HepG2 (cell line): ENCODE data around the gene LAMTOR2. TPM values are rescaled to one million over a fixed set of nuclear protein-coding genes. Genes with fewer than 3 reads are reported as not detected.

ENCODE experiments used
- ATAC-seq: fragments of 200-7000 bp; cut with Tn5 transposase; 3 replicates; pipeline ENCODE4 v1.9.1; 2020; ENCODE audit warnings: mild to moderate bottlenecking, moderate library complexity
- BruUV-seq: library from RNA; stranded (reverse); fragments of 400-500 nt; replicated peaks from 2 replicates; lab custom pipeline; 2021; lab: Mats Ljungman, UMichigan
- CTCF ChIA-PET: fragments of 300-600 bp; formaldehyde crosslinking; extraction: SDS; loops from one replicate; lab custom pipeline; 2021; ENCODE audit warnings: low total read pairs, inconsistent platforms, low intra/inter-chr PET ratio; lab: Yijun Ruan, JAX
- POLR2A ChIA-PET: fragments of 350-600 bp; sonication (Branson Sonifier 250); formaldehyde crosslinking; loops from one replicate; lab custom pipeline; 2020; ENCODE audit warnings: antibody characterized with exemption, inconsistent platforms; lab: Yijun Ruan, JAX
- DNase-seq: peaks from one replicate; pipeline ENCODE4 v3.0.0-alpha.2; 2015; ENCODE audit warnings: low spot score
- FAIRE-seq: peaks from 3 replicates; lab custom pipeline; 2011; peaks lifted over from hg19 to GRCh38; lab: Jason Lieb, UNC
- H2AFZ ChIP-seq: one replicate; pipeline ENCODE4 v1.6.1; 2011; ENCODE audit warnings: low read length, inconsistent platforms
- H3K27ac ChIP-seq: fragments of 300-600 bp; 3 replicates; pipeline ENCODE4 v1.8.0; 2011; ENCODE audit warnings: mixed run types, mild to moderate bottlenecking, mixed read lengths, low read length, inconsistent platforms; ENCODE audit not compliant: insufficient read depth; ENCODE audit errors: extremely low read length
- H3K27me3 ChIP-seq, 2 experiments: fragments of 200-600 bp in 1 of 2; 2 replicates in 1 of 2; 3 replicates in 1 of 2; pipeline versions ENCODE4 v1.6.0 to v1.8.0; 2011; ENCODE audit warnings: low read length in 2 of 2, mild to moderate bottlenecking in 2 of 2, moderate library complexity in 2 of 2, inconsistent platforms in 1 of 2; ENCODE audit not compliant: insufficient read depth in 2 of 2, control insufficient read depth in 1 of 2
- H3K36me3 ChIP-seq, 2 experiments: fragments of 200-600 bp in 1 of 2; replicated peaks in 1 of 2; 2 replicates in 1 of 2; 3 replicates in 1 of 2; pipeline versions ENCODE4 v1.5.1 to v1.8.0; 2011; ENCODE audit warnings: low read length in 2 of 2, inconsistent platforms in 1 of 2; ENCODE audit not compliant: insufficient read depth in 2 of 2, control insufficient read depth in 1 of 2
- H3K4me1 ChIP-seq: 2 replicates; pipeline ENCODE4 v1.5.1; 2012; ENCODE audit warnings: low read length, inconsistent platforms; ENCODE audit not compliant: insufficient read depth
- H3K4me2 ChIP-seq: 2 replicates; pipeline ENCODE4 v1.6.0; 2011; ENCODE audit warnings: low read depth, low read length, inconsistent platforms
- H3K4me3 ChIP-seq, 3 experiments: fragments of 200-600 bp in 1 of 3; sonication (generic), shearing (Covaris generic) in 1 of 3; replicated peaks in 1 of 3; 2 replicates each; pipeline ENCODE4 v1.5.1; 2011 to 2016; ENCODE audit warnings: low read length in 3 of 3, inconsistent platforms in 2 of 3, low read depth in 2 of 3, mild to moderate bottlenecking in 2 of 3, control low read depth in 1 of 3, mixed read lengths in 1 of 3; ENCODE audit not compliant: insufficient read depth in 1 of 3
- H3K79me2 ChIP-seq: one replicate; pipeline ENCODE4 v1.6.1; 2011; ENCODE audit warnings: low read length, inconsistent platforms; ENCODE audit not compliant: insufficient read depth
- H3K9ac ChIP-seq: 2 replicates; pipeline ENCODE4 v1.6.0; 2011; ENCODE audit warnings: mild to moderate bottlenecking, low read depth, low read length, inconsistent platforms; ENCODE audit not compliant: insufficient read depth
- H3K9me3 ChIP-seq: 2 replicates; pipeline ENCODE4 v1.5.1; 2012; ENCODE audit warnings: mild to moderate bottlenecking, low read length
- H4K20me1 ChIP-seq: 2 replicates; pipeline ENCODE4 v1.6.0; 2011; ENCODE audit warnings: inconsistent platforms, mild to moderate bottlenecking, low read length, moderate library complexity; ENCODE audit not compliant: insufficient read depth
- ARNTL ChIP-seq: sonication (generic); formaldehyde crosslinking; IDR thresholded peaks from 2 replicates; pipeline ENCODE4 v1.4.0; 2020; ENCODE audit warnings: mild to moderate bottlenecking, missing genetic modification reagents
- CBX1 ChIP-seq: IDR thresholded peaks from one replicate; pipeline ENCODE4 v1.6.1; 2016; ENCODE audit warnings: antibody characterized with exemption, low read depth
- HOXD1 ChIP-seq: sonication (generic); formaldehyde crosslinking; IDR thresholded peaks from 2 replicates; pipeline ENCODE4 v1.5.0; 2020; ENCODE audit warnings: missing genetic modification reagents
- NCOA2 ChIP-seq: sonication (generic); formaldehyde crosslinking; IDR thresholded peaks from 2 replicates; pipeline ENCODE4 v1.8.0; 2022; ENCODE audit warnings: inconsistent platforms
- SMAD1 ChIP-seq: sonication (generic); formaldehyde crosslinking; IDR thresholded peaks from 2 replicates; pipeline ENCODE4 v1.4.0; 2020; ENCODE audit warnings: missing genetic modification reagents, low read depth, mild to moderate bottlenecking, borderline replicate concordance
- ZNF10 ChIP-seq: sonication (generic); formaldehyde crosslinking; IDR thresholded peaks from 2 replicates; pipeline ENCODE4 v1.4.0; 2020; ENCODE audit warnings: mild to moderate bottlenecking, low read depth, missing genetic modification reagents, borderline replicate concordance
- ZNF136 ChIP-seq: sonication (generic); formaldehyde crosslinking; IDR thresholded peaks from 2 replicates; pipeline ENCODE4 v1.8.1; 2022; ENCODE audit warnings: low read depth, mild to moderate bottlenecking, moderate library complexity, missing genetic modification reagents
- ZNF616 ChIP-seq: sonication (generic); formaldehyde crosslinking; IDR thresholded peaks from 2 replicates; pipeline ENCODE4 v1.5.0; 2020; ENCODE audit warnings: low read depth, mild to moderate bottlenecking, missing genetic modification reagents
- ZNF746 ChIP-seq: sonication (generic); formaldehyde crosslinking; IDR thresholded peaks from 2 replicates; pipeline ENCODE4 v1.8.0; 2022; ENCODE audit warnings: mild to moderate bottlenecking, missing genetic modification reagents
- WGBS: methylation state at CpG from one replicate; pipeline ENCODE4 v1.1.6; 2017; ENCODE audit warnings: low lambda C conversion rate; 5-methylcytosine and 5-hydroxymethylcytosine counted together
- in situ Hi-C: cut with HindIII; loops from 2 replicates; pipeline ENCODE4 v1.10.0; 2017; ENCODE audit warnings: low pct_unique_long_range_greater_than_20kb; ENCODE audit not compliant: extremely low pct_ligation_motif_present
- intact Hi-C: fragments of 100-400 bp; cut with micrococcal nuclease; formaldehyde crosslinking; loops from one replicate; pipeline ENCODE4 v1.10.0; 2022; ENCODE audit not compliant: unreplicated experiment
- polyA plus RNA-seq, 8 experiments: library from polyadenylated mRNA; depleted of rRNA in 3 of 8; stranded (reverse) in 7 of 8; unstranded in 1 of 8; fragments of >200 nt; fragmentation: Illumina TruSeq in 4 of 8; extraction: Trizol in 4 of 8; gene quantifications; 2 replicates each; pipeline versions ENCODE4 v1.2.1 to v1.2.3, GENCODE V29; 2011 to 2016; ENCODE audit warnings: low read depth in 4 of 8, missing spikeins in 1 of 8, mixed read lengths in 1 of 8; ENCODE audit not compliant: insufficient read depth in 1 of 8
- total RNA-seq, 5 experiments: library from RNA; depleted of rRNA; stranded (reverse); fragments of >200 nt; fragmentation: Illumina TruSeq; extraction: Trizol; gene quantifications; 2 replicates each; pipeline ENCODE4 v1.2.3, GENCODE V29; 2016; ENCODE audit warnings: low read depth in 1 of 5
- TF ChIP-seq, protein P1 (sequence below): sonication (generic); formaldehyde crosslinking; IDR thresholded peaks from 2 replicates; pipeline ENCODE4 v1.5.0; 2020; ENCODE audit warnings: missing genetic modification reagents, mild to moderate bottlenecking, borderline replicate concordance
- TF ChIP-seq, protein P2 (sequence below): sonication (generic); formaldehyde crosslinking; IDR thresholded peaks from 2 replicates; pipeline ENCODE4 v1.8.0; 2022; ENCODE audit warnings: mild to moderate bottlenecking, missing genetic modification reagents
- TF ChIP-seq, protein P3 (sequence below): sonication (generic); formaldehyde crosslinking; IDR thresholded peaks from 2 replicates; pipeline ENCODE4 v1.4.0; 2020; ENCODE audit warnings: mild to moderate bottlenecking, low read depth, missing genetic modification reagents

Gene LAMTOR2
- total and polyA plus RNA-seq, 2 of the 13 experiments (the other 11 are each of a cell fraction or from before 2014, with no cell fraction given) = 36.5 to 66.4 TPM

DNA sequence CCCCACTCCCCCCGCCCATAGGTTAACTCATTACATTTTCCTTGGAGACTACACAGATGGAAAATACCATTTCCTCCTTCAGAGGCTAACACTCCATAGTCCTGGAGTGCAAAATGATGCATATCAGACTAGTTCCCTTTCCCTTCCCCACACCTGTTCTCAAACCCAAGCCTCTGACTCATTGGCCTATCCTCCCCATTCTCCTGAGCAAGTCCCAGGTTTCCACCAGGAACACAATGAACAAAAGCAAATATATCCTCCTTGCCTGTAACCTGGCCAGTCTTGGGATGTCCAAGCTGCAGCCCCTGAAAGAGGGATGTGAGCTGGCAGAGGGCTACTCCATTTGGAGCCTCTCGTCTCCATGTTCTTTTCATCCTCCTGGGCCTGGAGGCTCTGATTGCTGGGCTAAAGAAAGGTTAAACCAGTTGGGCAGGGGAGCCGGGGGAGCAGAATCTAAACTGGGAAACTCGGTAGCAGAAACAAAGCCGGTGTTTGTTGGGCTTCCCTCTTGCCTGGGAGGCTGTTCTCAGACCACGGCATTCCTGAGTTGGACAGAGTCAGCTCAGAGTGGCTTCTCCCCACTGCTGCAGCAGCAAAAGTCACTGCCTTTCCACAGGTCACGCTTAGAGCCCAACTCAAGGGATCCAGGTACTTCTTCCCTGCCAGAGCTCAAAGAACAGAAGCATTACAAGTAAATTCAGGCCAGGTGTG, 47.8 kb upstream of the LAMTOR2 start:
- no peak for FAIRE-seq
- 50% methylated on average over 6 of the region's 7 CpGs for WGBS
- Histone ChIP-seq H2AFZ (no peak overlapping the region), H3K9me3 (no peaks in the 10 kb centered on the region), H3K36me3 (peaks cover 11 to 21% of the 10 kb centered on the region in 2 experiments), H3K27ac (peak overlapping the region; percentile 33), H3K4me2 (0 out of 2 replicates have a peak overlapping the region, but pooled peaks have one; percentile 15), H4K20me1 (no peaks in the 10 kb centered on the region), H3K4me3 (no peak overlapping the region), H3K4me1 (peaks cover 59% of the 10 kb centered on the region), H3K27me3 (no peaks in the 10 kb centered on the region), H3K79me2 (no peaks in the 10 kb centered on the region), H3K9ac (no peak overlapping the region)
- intact Hi-C loops (loop anchor here (10.0 kb wide), 1 partner anchor 58 kb away; the partner anchor contains the start of gene RAB25), in situ Hi-C loops (no loop called here)
- DNase-seq = no peak
- ATAC-seq = peak; percentile 12; the same call in 2 of the 3 replicates
- CTCF ChIA-PET = no interaction called here
- no TSS peak for BruUV-seq
- POLR2A ChIA-PET = no interaction called here
- TF ChIP-seq, protein P1, sequence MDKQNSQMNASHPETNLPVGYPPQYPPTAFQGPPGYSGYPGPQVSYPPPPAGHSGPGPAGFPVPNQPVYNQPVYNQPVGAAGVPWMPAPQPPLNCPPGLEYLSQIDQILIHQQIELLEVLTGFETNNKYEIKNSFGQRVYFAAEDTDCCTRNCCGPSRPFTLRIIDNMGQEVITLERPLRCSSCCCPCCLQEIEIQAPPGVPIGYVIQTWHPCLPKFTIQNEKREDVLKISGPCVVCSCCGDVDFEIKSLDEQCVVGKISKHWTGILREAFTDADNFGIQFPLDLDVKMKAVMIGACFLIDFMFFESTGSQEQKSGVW (CRISPR knock-in tag) = no peak
- TF ChIP-seq ZNF10 (CRISPR knock-in tag) (no peak), ZNF136 (CRISPR knock-in tag) (no peak), ZNF616 (CRISPR knock-in tag) (no peak), SMAD1 (CRISPR knock-in tag) (no peak), ARNTL (CRISPR knock-in tag) (no peak), CBX1 (no peak), HOXD1 (CRISPR knock-in tag) (no peak), ZNF746 (no peak), NCOA2 (CRISPR knock-in tag) (no peak)
- TF ChIP-seq, protein P2, sequence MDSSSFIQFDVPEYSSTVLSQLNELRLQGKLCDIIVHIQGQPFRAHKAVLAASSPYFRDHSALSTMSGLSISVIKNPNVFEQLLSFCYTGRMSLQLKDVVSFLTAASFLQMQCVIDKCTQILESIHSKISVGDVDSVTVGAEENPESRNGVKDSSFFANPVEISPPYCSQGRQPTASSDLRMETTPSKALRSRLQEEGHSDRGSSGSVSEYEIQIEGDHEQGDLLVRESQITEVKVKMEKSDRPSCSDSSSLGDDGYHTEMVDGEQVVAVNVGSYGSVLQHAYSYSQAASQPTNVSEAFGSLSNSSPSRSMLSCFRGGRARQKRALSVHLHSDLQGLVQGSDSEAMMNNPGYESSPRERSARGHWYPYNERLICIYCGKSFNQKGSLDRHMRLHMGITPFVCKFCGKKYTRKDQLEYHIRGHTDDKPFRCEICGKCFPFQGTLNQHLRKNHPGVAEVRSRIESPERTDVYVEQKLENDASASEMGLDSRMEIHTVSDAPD = no peak
- TF ChIP-seq, protein P3, sequence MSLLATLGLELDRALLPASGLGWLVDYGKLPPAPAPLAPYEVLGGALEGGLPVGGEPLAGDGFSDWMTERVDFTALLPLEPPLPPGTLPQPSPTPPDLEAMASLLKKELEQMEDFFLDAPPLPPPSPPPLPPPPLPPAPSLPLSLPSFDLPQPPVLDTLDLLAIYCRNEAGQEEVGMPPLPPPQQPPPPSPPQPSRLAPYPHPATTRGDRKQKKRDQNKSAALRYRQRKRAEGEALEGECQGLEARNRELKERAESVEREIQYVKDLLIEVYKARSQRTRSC (CRISPR knock-in tag) = no peak
